Tibial nerve (tissue), 3 donors: ENCODE measurements around the gene ATG9B.

Experiments used
- CTCF ChIP-seq, 5 experiments: fragments of 200-600 bp in 3 of 5; fragments of 450-650 bp in 2 of 5; sonication (generic) in 3 of 5; IDR thresholded peaks; one replicate each; pipeline ENCODE4 v1.5.1; 2016 to 2019; ENCODE audit warnings: antibody characterized with exemption in 5 of 5, mild to moderate bottlenecking in 3 of 5, moderate library complexity in 2 of 5
- POLR2A ChIP-seq, 2 donors: fragments of 450-650 bp; IDR thresholded peaks; one replicate each; pipeline ENCODE4 v1.6.1; 2017; ENCODE audit warnings: antibody characterized with exemption in 2 of 2, mild to moderate bottlenecking in 2 of 2, moderate library complexity in 2 of 2

- TF ChIP-seq CTCF (IDR thresholded peaks at IDR 0.05) (no peak), POLR2A (IDR thresholded peaks at IDR 0.05) (no peak)
Measured at GRCh38 chr7:151020231-151020630, 4.1 kb downstream of the ATG9B start.
